Astrocyte (in vitro differentiated cells and primary cell): ENCODE data around the gene MLNR.

Experiments used
- EZH2 ChIP-seq: IDR thresholded peaks from 2 replicates; pipeline ENCODE4 v1.6.1; 2012; ENCODE audit warnings: mild to moderate bottlenecking, low read length, inconsistent platforms; ENCODE audit not compliant: insufficient read depth
- TF ChIP-seq, protein P1 (sequence below): IDR thresholded peaks from 2 replicates; pipeline ENCODE4 v1.5.1; 2011; ENCODE audit warnings: low read depth, mild to moderate bottlenecking, inconsistent platforms, low read length, moderate library complexity; ENCODE audit not compliant: insufficient read depth

- TF ChIP-seq, protein P1, sequence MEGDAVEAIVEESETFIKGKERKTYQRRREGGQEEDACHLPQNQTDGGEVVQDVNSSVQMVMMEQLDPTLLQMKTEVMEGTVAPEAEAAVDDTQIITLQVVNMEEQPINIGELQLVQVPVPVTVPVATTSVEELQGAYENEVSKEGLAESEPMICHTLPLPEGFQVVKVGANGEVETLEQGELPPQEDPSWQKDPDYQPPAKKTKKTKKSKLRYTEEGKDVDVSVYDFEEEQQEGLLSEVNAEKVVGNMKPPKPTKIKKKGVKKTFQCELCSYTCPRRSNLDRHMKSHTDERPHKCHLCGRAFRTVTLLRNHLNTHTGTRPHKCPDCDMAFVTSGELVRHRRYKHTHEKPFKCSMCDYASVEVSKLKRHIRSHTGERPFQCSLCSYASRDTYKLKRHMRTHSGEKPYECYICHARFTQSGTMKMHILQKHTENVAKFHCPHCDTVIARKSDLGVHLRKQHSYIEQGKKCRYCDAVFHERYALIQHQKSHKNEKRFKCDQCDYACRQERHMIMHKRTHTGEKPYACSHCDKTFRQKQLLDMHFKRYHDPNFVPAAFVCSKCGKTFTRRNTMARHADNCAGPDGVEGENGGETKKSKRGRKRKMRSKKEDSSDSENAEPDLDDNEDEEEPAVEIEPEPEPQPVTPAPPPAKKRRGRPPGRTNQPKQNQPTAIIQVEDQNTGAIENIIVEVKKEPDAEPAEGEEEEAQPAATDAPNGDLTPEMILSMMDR, result no peak
- TF ChIP-seq EZH2, result no peak
Observed at GRCh38 chr13:49251326-49251725, 31.2 kb downstream of the MLNR start.
